ENCODE data around the gene GNA12.

GNA12 gene

DNA sequence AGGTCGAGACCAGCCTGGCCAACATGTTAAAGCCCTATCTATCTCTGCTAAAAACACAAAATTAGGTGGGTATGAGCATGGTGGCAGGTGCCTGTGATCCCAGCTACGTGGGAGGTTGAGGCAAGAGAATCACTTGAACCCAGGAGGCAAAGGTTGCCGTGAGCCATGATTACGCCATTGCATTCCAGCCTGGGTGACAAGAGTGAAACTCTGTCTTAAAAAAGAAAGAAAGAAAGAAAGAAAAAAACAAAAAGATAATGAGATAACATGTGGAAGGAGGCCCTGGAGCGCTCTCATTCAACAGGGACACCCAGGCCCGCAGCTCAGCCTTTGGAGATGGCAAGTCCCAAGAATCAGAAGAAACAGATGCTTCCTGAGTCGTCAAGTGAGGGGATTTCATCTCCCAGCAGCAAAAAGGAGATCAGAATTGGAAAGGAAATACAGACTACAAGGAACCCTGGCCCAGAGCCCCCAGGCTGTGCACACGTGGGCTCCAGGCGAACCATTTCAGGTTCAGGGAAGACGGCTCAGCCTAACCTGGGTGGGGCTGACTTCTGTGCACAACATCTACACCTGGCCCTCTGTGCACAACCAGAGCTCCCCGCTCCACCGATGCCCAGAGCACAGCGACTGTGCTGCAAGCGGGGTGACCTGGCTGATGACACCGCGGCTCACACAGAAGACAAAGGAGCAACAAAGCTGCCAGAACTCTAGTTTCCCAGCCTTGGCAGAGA lies 33.3 kb downstream of the GNA12 start:
- Mint-ChIP-seq H3K27ac (peak overlapping the region; percentile 90 to 93 (median 91)), H3K36me3 (ENCODE audit: low read depth) (peaks cover 19% of the 10 kb centered on the region), H3K9me3 (no peaks in the 10 kb centered on the region), H3K4me1 (peaks cover 78% of the 10 kb centered on the region), H3K4me3 (peak overlapping the region in 1 of 3 experiments; percentile 39), H3K27me3 (ENCODE audit: low read depth) (no peaks in the 10 kb centered on the region)
- TF ChIP-seq, protein P1, sequence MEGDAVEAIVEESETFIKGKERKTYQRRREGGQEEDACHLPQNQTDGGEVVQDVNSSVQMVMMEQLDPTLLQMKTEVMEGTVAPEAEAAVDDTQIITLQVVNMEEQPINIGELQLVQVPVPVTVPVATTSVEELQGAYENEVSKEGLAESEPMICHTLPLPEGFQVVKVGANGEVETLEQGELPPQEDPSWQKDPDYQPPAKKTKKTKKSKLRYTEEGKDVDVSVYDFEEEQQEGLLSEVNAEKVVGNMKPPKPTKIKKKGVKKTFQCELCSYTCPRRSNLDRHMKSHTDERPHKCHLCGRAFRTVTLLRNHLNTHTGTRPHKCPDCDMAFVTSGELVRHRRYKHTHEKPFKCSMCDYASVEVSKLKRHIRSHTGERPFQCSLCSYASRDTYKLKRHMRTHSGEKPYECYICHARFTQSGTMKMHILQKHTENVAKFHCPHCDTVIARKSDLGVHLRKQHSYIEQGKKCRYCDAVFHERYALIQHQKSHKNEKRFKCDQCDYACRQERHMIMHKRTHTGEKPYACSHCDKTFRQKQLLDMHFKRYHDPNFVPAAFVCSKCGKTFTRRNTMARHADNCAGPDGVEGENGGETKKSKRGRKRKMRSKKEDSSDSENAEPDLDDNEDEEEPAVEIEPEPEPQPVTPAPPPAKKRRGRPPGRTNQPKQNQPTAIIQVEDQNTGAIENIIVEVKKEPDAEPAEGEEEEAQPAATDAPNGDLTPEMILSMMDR (IDR thresholded peaks at IDR 0.05; ENCODE audit: unreplicated experiment in 3 of 3) = no peak

DNA sequence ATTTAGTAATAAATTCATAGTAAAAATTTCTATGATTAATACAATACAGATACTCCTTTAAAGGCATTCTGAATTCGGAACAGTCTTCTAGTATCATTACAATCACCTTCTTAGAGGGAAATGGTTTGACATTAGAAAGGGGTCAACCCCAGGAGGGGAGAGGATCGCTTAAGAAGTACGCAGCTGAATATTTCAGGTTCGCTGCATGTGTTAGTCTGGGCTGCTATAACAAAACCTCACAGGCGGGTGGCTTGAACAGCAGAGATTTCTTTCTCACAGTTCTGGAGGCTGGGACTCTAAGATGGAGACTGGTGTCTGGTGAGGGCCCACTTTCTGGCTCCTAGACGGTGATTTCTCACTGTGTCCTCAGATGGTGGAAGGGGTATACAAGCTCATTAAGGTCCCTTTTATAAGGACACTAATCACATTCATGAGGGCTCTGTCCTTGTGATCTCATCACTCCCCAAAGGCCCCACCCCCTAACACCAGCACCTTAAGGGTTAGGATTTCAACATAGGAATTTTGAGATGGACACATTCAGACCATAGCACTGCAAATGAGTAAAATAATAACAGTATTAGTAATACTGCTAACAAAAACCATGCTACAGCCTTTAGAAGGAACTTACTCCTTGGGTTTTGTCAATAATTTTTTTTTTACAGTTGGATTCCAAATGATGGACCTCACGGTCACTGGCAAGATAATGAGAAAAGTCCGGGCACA lies 34.0 kb downstream of the GNA12 start:
- TF ChIP-seq, protein P1 (IDR thresholded peaks at IDR 0.05; ENCODE audit: unreplicated experiment in 3 of 3) = no peak
- H3K9me3 Mint-ChIP-seq = no peaks in the 10 kb centered on the region

GRCh38 chr7:2808891-2809665 lies 35.0 kb downstream of the GNA12 start:
- peak overlapping the region in 1 of 3 experiments; percentile 22 for H3K4me3 Mint-ChIP-seq
- H3K4me1 Mint-ChIP-seq = peaks cover 71% of the 10 kb centered on the region
- TF ChIP-seq, protein P1 (IDR thresholded peaks at IDR 0.05; ENCODE audit: unreplicated experiment in 3 of 3) = no peak
- H3K27ac Mint-ChIP-seq = peak overlapping the region; percentile 51 to 97 (median 71)
- H3K27me3 Mint-ChIP-seq (ENCODE audit: low read depth) = no peaks in the 10 kb centered on the region
- H3K9me3 Mint-ChIP-seq = no peaks in the 10 kb centered on the region
- peaks cover 10% of the 10 kb centered on the region for H3K36me3 Mint-ChIP-seq (ENCODE audit: low read depth)

More for the DNA sequence above, 34.0 kb downstream of the GNA12 start:
- H3K4me1 Mint-ChIP-seq = peaks cover 75% of the 10 kb centered on the region
- H3K27ac Mint-ChIP-seq = peak overlapping the region; percentile 90 to 93 (median 91)
- no peak overlapping the region for H3K4me3 Mint-ChIP-seq
- H3K36me3 Mint-ChIP-seq (ENCODE audit: low read depth) = peaks cover 19% of the 10 kb centered on the region
- no peaks in the 10 kb centered on the region for H3K27me3 Mint-ChIP-seq (ENCODE audit: low read depth)

GRCh38 chr7:2807845-2808772 lies 36.0 kb downstream of the GNA12 start:
- peak overlapping the region; percentile 88 to 97 (median 92) for H3K27ac Mint-ChIP-seq
- TF ChIP-seq, protein P1 (IDR thresholded peaks at IDR 0.05; ENCODE audit: unreplicated experiment in 3 of 3) = no peak
- H3K9me3 Mint-ChIP-seq = no peaks in the 10 kb centered on the region
- H3K4me3 Mint-ChIP-seq = peak overlapping the region; percentile 15 to 47 (median 37)
- no peaks in the 10 kb centered on the region for H3K27me3 Mint-ChIP-seq (ENCODE audit: low read depth)
- peaks cover 72% of the 10 kb centered on the region for H3K4me1 Mint-ChIP-seq
- H3K36me3 Mint-ChIP-seq (ENCODE audit: low read depth) = peaks cover 5% of the 10 kb centered on the region

GRCh38 chr7:2807460-2807844 lies 36.7 kb downstream of the GNA12 start:
- H3K4me3 Mint-ChIP-seq = peak overlapping the region; percentile 15 to 42 (median 37)
- peaks cover 5% of the 10 kb centered on the region for H3K36me3 Mint-ChIP-seq (ENCODE audit: low read depth)
- TF ChIP-seq, protein P1 (IDR thresholded peaks at IDR 0.05; ENCODE audit: unreplicated experiment in 3 of 3) = no peak
- no peaks in the 10 kb centered on the region for H3K9me3 Mint-ChIP-seq
- H3K4me1 Mint-ChIP-seq = peaks cover 76% of the 10 kb centered on the region
- peak overlapping the region; percentile 88 to 97 (median 92) for H3K27ac Mint-ChIP-seq
- H3K27me3 Mint-ChIP-seq (ENCODE audit: low read depth) = no peaks in the 10 kb centered on the region

Measured in nephron (organoid).